ENCODE measurements around the gene TNNC1.

TNNC1 gene

DNA sequence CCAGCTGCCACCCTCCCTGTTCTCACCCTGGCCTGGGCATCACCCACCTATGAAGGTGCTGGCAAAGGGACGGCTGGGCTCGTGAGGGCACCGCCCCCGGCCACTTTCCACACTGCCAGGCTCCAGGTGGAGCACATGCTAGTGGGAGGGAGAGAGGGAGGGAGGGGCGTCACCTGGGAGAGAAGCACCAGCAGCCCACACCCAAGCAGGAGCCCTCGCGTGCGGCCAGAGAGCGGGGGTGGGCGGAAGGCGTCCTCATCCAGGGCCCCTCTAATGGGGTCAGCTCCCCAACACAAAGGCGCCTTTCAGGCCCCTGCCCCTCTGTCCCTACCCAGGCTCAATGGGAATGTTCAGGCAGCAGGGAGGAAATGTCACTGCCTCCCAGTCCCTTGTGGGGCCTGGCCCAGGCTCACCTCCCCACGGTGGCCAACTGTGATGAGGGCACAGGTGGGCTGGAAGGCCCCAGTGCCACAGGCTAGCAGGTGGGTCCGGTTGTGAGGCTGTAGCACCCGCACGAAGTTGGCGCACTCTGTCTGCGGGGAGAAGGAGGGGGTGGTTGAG is 12.0 kb downstream of the TNNC1 start (continued):
- TF ChIP-seq, protein P1, sequence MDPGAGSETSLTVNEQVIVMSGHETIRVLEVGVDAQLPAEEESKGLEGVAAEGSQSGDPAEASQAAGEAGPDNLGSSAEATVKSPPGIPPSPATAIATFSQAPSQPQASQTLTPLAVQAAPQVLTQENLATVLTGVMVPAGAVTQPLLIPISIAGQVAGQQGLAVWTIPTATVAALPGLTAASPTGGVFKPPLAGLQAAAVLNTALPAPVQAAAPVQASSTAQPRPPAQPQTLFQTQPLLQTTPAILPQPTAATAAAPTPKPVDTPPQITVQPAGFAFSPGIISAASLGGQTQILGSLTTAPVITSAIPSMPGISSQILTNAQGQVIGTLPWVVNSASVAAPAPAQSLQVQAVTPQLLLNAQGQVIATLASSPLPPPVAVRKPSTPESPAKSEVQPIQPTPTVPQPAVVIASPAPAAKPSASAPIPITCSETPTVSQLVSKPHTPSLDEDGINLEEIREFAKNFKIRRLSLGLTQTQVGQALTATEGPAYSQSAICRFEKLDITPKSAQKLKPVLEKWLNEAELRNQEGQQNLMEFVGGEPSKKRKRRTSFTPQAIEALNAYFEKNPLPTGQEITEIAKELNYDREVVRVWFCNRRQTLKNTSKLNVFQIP (CRISPR knock-in tag; IDR thresholded peaks at IDR 0.05; ENCODE audit: borderline replicate concordance, low read depth), result no peak
- TF ChIP-seq SNAI2 (CRISPR knock-in tag; IDR thresholded peaks at IDR 0.05) (no peak), OSR1 (CRISPR knock-in tag; IDR thresholded peaks at IDR 0.05) (no peak), ZC3H10 (CRISPR knock-in tag; IDR thresholded peaks at IDR 0.05) (no peak), ZFP30 (CRISPR knock-in tag; IDR thresholded peaks at IDR 0.05) (no peak), CSDC2 (CRISPR knock-in tag; IDR thresholded peaks at IDR 0.05) (no peak), ESRRG (CRISPR knock-in tag; IDR thresholded peaks at IDR 0.05) (no peak), ZNF8 (CRISPR knock-in tag; IDR thresholded peaks at IDR 0.05) (no peak)
- TF ChIP-seq, protein P2, sequence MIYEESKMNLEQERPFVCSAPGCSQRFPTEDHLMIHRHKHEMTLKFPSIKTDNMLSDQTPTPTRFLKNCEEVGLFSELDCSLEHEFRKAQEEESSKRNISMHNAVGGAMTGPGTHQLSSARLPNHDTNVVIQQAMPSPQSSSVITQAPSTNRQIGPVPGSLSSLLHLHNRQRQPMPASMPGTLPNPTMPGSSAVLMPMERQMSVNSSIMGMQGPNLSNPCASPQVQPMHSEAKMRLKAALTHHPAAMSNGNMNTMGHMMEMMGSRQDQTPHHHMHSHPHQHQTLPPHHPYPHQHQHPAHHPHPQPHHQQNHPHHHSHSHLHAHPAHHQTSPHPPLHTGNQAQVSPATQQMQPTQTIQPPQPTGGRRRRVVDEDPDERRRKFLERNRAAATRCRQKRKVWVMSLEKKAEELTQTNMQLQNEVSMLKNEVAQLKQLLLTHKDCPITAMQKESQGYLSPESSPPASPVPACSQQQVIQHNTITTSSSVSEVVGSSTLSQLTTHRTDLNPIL (CRISPR knock-in tag; IDR thresholded peaks at IDR 0.05; ENCODE audit: low read depth), result no peak

DNA sequence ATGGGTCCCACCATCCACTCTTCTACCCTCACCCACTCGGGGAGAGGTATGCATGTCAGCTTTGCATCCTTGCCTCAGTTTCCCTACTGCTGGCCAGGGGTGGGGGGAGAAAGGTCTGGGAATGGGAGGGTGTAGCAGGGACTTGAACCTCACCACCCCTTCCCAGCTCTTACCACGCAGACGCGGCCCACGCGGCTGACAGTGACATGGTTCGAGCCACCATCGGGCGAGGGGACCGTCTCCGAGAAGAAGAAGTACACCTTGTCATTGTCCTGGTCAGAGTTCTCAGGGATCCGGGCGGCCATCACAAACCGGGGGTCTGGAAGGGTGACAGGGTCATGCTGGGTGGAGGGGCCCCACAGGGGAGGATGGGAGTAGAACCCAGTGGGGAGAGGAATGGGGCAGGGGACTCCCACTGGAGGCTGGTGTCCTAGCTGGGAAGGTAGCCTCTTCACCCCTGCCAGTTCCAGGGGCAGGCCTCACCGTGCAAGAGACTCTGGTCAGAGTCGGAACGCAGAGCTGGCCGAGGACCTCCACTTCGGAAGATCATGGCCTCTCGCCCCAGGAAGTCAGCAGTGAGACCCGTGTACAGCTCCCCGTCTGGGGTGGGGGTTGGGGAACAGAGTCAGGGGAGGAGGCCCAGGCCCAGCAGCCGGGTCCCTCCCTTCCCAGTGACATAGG is 12.6 kb downstream of the TNNC1 start:
- no peak for ATAC-seq

DNA sequence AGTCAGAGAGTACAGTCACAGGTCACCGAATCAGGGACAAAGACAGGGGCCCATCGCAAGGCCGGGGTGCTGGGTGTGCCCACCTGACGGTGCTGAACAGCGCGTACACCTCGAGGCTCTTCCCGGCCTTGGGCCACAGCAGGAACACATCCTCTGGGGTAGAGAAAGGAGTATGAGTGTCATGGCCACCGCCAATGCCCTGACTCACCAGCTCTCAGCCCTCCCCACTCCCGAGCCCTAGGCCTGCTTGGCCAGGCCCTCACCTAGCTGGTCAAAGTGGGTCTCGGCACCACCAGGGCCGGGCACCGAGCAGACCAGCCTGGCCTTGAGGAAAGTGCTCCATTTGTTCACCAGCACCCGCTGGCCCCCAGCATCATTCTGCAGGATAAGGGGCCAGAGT is 13.2 kb downstream of the TNNC1 start:
- no peak for TF ChIP-seq OSR1 (CRISPR knock-in tag; IDR thresholded peaks at IDR 0.05)
- no peak for ATAC-seq

More for the DNA sequence above, 12.6 kb downstream of the TNNC1 start:
- TF ChIP-seq ISL1 (CRISPR knock-in tag; IDR thresholded peaks at IDR 0.05) (no peak), ZNF565 (CRISPR knock-in tag; conservative IDR thresholded peaks at IDR 0.05; ENCODE audit: low read depth) (no peak), CSDC2 (CRISPR knock-in tag; IDR thresholded peaks at IDR 0.05) (no peak), ESRRG (CRISPR knock-in tag; IDR thresholded peaks at IDR 0.05) (no peak), ZC3H10 (CRISPR knock-in tag; IDR thresholded peaks at IDR 0.05) (no peak), OSR1 (CRISPR knock-in tag; IDR thresholded peaks at IDR 0.05) (no peak)

DNA sequence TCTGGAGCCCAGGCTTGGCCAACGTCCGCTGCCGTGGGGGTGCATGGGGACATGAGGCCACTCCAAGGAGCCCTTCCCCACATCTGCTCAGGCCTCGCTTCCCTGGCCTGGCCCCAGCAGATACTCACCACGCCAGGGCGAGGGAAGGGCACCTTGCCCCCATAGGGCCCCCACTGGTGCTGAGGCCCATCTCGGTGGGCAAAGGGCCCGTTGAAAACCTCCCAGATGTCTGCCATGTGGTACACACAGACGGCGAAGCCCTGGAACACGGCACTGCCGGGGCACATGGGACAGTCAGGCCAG is 13.6 kb downstream of the TNNC1 start:
- no peak for ATAC-seq
- TF ChIP-seq ZNF565 (CRISPR knock-in tag; conservative IDR thresholded peaks at IDR 0.05; ENCODE audit: low read depth) (no peak), TCF4 (CRISPR knock-in tag; IDR thresholded peaks at IDR 0.05; ENCODE audit: borderline replicate concordance) (no peak), ZNF70 (CRISPR knock-in tag; IDR thresholded peaks at IDR 0.05) (no peak), GLIS3 (CRISPR knock-in tag; IDR thresholded peaks at IDR 0.05) (no peak), OSR1 (CRISPR knock-in tag; IDR thresholded peaks at IDR 0.05) (no peak), ZC3H10 (CRISPR knock-in tag; IDR thresholded peaks at IDR 0.05) (no peak)
- TF ChIP-seq, protein P3, sequence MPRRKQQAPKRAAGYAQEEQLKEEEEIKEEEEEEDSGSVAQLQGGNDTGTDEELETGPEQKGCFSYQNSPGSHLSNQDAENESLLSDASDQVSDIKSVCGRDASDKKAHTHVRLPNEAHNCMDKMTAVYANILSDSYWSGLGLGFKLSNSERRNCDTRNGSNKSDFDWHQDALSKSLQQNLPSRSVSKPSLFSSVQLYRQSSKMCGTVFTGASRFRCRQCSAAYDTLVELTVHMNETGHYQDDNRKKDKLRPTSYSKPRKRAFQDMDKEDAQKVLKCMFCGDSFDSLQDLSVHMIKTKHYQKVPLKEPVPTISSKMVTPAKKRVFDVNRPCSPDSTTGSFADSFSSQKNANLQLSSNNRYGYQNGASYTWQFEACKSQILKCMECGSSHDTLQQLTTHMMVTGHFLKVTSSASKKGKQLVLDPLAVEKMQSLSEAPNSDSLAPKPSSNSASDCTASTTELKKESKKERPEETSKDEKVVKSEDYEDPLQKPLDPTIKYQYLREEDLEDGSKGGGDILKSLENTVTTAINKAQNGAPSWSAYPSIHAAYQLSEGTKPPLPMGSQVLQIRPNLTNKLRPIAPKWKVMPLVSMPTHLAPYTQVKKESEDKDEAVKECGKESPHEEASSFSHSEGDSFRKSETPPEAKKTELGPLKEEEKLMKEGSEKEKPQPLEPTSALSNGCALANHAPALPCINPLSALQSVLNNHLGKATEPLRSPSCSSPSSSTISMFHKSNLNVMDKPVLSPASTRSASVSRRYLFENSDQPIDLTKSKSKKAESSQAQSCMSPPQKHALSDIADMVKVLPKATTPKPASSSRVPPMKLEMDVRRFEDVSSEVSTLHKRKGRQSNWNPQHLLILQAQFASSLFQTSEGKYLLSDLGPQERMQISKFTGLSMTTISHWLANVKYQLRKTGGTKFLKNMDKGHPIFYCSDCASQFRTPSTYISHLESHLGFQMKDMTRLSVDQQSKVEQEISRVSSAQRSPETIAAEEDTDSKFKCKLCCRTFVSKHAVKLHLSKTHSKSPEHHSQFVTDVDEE (CRISPR knock-in tag; IDR thresholded peaks at IDR 0.05), result no peak

DNA sequence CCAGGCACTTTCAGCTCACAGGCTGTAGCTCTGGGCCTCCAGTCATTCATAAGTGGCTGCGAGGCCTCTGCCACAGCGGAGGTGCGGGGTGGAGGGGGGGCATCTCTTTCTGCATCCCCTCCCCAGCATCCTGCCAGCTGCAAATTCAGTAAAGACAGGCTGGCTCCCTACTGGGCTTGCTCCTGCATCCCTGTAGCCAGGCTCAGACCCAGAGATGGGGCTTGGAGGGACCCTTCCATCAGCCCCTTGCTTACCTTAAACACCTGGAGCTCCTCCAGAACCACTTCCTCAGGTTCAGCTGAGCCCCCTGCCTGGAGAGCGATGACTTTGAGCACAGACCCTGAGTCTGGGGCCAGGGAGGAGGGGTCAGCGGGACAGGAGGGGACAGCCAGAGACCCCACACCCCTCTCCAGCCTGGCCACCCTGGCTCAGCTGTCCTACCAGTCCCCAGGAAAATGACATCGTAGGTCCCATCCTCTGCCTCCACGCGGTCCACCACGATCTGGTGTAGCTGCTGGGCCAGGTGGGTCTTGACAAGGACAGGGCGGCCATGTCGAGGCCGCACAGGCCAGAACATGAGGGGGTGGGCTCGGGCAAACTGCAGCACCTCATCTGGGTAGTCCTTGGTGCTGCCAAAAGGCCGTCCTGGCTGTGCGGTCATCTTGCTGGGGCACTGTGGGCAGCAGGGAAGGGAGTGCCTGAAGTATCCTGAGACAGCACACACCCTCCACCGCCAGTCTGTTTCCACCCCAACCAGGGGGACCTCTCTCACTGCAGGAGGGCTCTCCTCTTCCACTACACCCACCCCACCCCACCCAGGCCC is 14.2 kb downstream of the TNNC1 start:
- ATAC-seq, result no peak
- TF ChIP-seq, protein P2 (CRISPR knock-in tag; IDR thresholded peaks at IDR 0.05; ENCODE audit: low read depth), result no peak
- TF ChIP-seq ARNTL (CRISPR knock-in tag; IDR thresholded peaks at IDR 0.05; ENCODE audit: borderline replicate concordance, low read depth), result no peak
- TF ChIP-seq ZC3H10 (CRISPR knock-in tag; IDR thresholded peaks at IDR 0.05), result no peak
- TF ChIP-seq RARB (CRISPR knock-in tag; IDR thresholded peaks at IDR 0.05), result no peak
- TF ChIP-seq, protein P1 (CRISPR knock-in tag; IDR thresholded peaks at IDR 0.05; ENCODE audit: borderline replicate concordance, low read depth), result no peak
- TF ChIP-seq BACH2 (CRISPR knock-in tag; IDR thresholded peaks at IDR 0.05; ENCODE audit: borderline replicate concordance), result no peak
- no peak for TF ChIP-seq ISL1 (CRISPR knock-in tag; IDR thresholded peaks at IDR 0.05)
- TF ChIP-seq GLIS3 (CRISPR knock-in tag; IDR thresholded peaks at IDR 0.05), result no peak
- TF ChIP-seq ZFP3 (CRISPR knock-in tag; IDR thresholded peaks at IDR 0.05), result no peak
- TF ChIP-seq TCF4 (CRISPR knock-in tag; IDR thresholded peaks at IDR 0.05; ENCODE audit: borderline replicate concordance), result no peak
- no peak for TF ChIP-seq ESRRG (CRISPR knock-in tag; IDR thresholded peaks at IDR 0.05)
- TF ChIP-seq, protein P4, sequence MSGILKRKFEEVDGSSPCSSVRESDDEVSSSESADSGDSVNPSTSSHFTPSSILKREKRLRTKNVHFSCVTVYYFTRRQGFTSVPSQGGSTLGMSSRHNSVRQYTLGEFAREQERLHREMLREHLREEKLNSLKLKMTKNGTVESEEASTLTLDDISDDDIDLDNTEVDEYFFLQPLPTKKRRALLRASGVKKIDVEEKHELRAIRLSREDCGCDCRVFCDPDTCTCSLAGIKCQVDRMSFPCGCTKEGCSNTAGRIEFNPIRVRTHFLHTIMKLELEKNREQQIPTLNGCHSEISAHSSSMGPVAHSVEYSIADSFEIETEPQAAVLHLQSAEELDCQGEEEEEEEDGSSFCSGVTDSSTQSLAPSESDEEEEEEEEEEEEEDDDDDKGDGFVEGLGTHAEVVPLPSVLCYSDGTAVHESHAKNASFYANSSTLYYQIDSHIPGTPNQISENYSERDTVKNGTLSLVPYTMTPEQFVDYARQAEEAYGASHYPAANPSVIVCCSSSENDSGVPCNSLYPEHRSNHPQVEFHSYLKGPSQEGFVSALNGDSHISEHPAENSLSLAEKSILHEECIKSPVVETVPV (CRISPR knock-in tag; IDR thresholded peaks at IDR 0.05), result no peak
- TF ChIP-seq OSR1 (CRISPR knock-in tag; IDR thresholded peaks at IDR 0.05), result no peak
